GM23338 (cell line): ENCODE results near the gene PJA2. TPM values are rescaled to one million over a fixed set of nuclear protein-coding genes. Genes with fewer than 3 reads are reported as not detected.

Experiments
- ATAC-seq: fragments of 200-7000 bp; cut with Tn5 transposase; 3 replicates; pipeline ENCODE4 v1.9.1; 2020
- DNase-seq: peaks from one replicate; pipeline ENCODE4 v3.0.0-alpha.2; 2015; ENCODE audit warnings: low spot score
- H2AFZ ChIP-seq: fragments of 200-600 bp; sonication (generic); 2 replicates; pipeline ENCODE4 v1.8.0; 2016; ENCODE audit warnings: antibody characterized with exemption, mild to moderate bottlenecking, moderate library complexity
- H3F3A ChIP-seq: fragments of 200-600 bp; sonication (generic); replicated peaks from 2 replicates; pipeline ENCODE4 v1.8.0; 2017; ENCODE audit warnings: antibody characterized with exemption, mixed run types, low read depth
- H3K27ac ChIP-seq: fragments of 200-600 bp; sonication (generic); 2 replicates; pipeline ENCODE4 v1.6.1; 2016; ENCODE audit warnings: low read depth
- H3K27me3 ChIP-seq: fragments of 200-600 bp; sonication (generic); 2 replicates; pipeline ENCODE4 v1.8.0; 2016; ENCODE audit warnings: mild to moderate bottlenecking, mixed run types, moderate library complexity; ENCODE audit not compliant: insufficient read depth
- H3K36me3 ChIP-seq: fragments of 200-600 bp; sonication (generic); 2 replicates; pipeline ENCODE4 v1.8.0; 2016; ENCODE audit warnings: mild to moderate bottlenecking; ENCODE audit not compliant: insufficient read depth
- H3K4me1 ChIP-seq: fragments of 200-600 bp; sonication (generic); 2 replicates; pipeline ENCODE4 v1.8.0; 2016; ENCODE audit warnings: mild to moderate bottlenecking, moderate library complexity; ENCODE audit not compliant: insufficient read depth
- H3K4me2 ChIP-seq: fragments of 200-600 bp; sonication (generic); 2 replicates; pipeline ENCODE4 v1.7.1; 2017; ENCODE audit warnings: mixed run types
- H3K4me3 ChIP-seq: fragments of 200-600 bp; sonication (generic); 2 replicates; pipeline ENCODE4 v1.6.1; 2016; ENCODE audit warnings: mixed run types
- H3K79me2 ChIP-seq: fragments of 200-600 bp; sonication (generic); replicated peaks from 2 replicates; pipeline ENCODE4 v1.8.0; 2017; ENCODE audit warnings: mild to moderate bottlenecking; ENCODE audit not compliant: insufficient read depth
- H3K9me2 ChIP-seq: fragments of 200-600 bp; sonication (generic); 2 replicates; pipeline ENCODE4 v1.8.0; 2017; ENCODE audit not compliant: insufficient read depth
- H4K20me1 ChIP-seq: fragments of 200-600 bp; sonication (generic); replicated peaks from 2 replicates; pipeline ENCODE4 v1.8.0; 2017; ENCODE audit warnings: mild to moderate bottlenecking; ENCODE audit not compliant: insufficient read depth
- H3K27ac Mint-ChIP-seq: 2 replicates; pipeline ENCODE4 v1.8.0; 2020; ENCODE audit warnings: inconsistent platforms, mild to moderate bottlenecking, moderate library complexity, mixed read lengths
- H3K27me3 Mint-ChIP-seq: 3 replicates; pipeline ENCODE4 v1.8.0; 2022; ENCODE audit warnings: low read depth, mild to moderate bottlenecking, moderate library complexity, mixed read lengths, inconsistent platforms; ENCODE audit not compliant: insufficient read depth, poor library complexity
- H3K36me3 Mint-ChIP-seq: 3 replicates; pipeline ENCODE4 v1.8.0; 2021; ENCODE audit warnings: low read depth, mild to moderate bottlenecking, inconsistent platforms, moderate library complexity, mixed read lengths
- H3K4me1 Mint-ChIP-seq: 3 replicates; pipeline ENCODE4 v1.8.0; 2020; ENCODE audit warnings: mild to moderate bottlenecking, inconsistent platforms, mixed read lengths
- H3K4me3 Mint-ChIP-seq: 3 replicates; pipeline ENCODE4 v1.8.0; 2021; ENCODE audit warnings: moderate library complexity, mild to moderate bottlenecking, inconsistent platforms, mixed read lengths
- H3K9me3 Mint-ChIP-seq: 3 replicates; pipeline ENCODE4 v1.8.0; 2020; ENCODE audit warnings: moderate library complexity, mild to moderate bottlenecking, inconsistent platforms, mixed read lengths
- CREB1 ChIP-seq: fragments of 250-450 bp; sonication (Bioruptor Pico); IDR thresholded peaks from 2 replicates; pipeline ENCODE4 v1.5.0; 2020; ENCODE audit warnings: low read depth, mild to moderate bottlenecking, moderate library complexity
- EZH2 ChIP-seq: fragments of 200-600 bp; sonication (generic); IDR thresholded peaks from one replicate; pipeline ENCODE4 v1.8.0; 2017; ENCODE audit warnings: antibody characterized with exemption, mild to moderate bottlenecking, low read depth; ENCODE audit not compliant: unreplicated experiment
- EZH2phosphoT487 ChIP-seq: fragments of 200-600 bp; sonication (generic); IDR thresholded peaks from one replicate; pipeline ENCODE4 v1.8.1; 2018; ENCODE audit warnings: antibody characterized with exemption; ENCODE audit not compliant: unreplicated experiment
- JUNB ChIP-seq: IDR thresholded peaks from one replicate; pipeline ENCODE4 v1.6.1; 2016; ENCODE audit warnings: antibody characterized with exemption; ENCODE audit not compliant: unreplicated experiment
- NANOG ChIP-seq: IDR thresholded peaks from 2 replicates; pipeline ENCODE4 v1.6.1; 2016; ENCODE audit warnings: antibody characterized with exemption, borderline replicate concordance
- POLR2AphosphoS5 ChIP-seq: IDR thresholded peaks from 2 replicates; pipeline ENCODE4 v1.6.1; 2016; ENCODE audit warnings: antibody characterized with exemption, low read depth
- STAT1 ChIP-seq: IDR thresholded peaks from one replicate; pipeline ENCODE4 v1.6.1; 2016; ENCODE audit warnings: antibody characterized with exemption; ENCODE audit not compliant: unreplicated experiment
- ZNF114 ChIP-seq: fragments of 250-450 bp; sonication (Bioruptor Pico); IDR thresholded peaks from 2 replicates; pipeline ENCODE4 v1.5.0; 2020; ENCODE audit warnings: mild to moderate bottlenecking, moderate library complexity
- ZNF331 ChIP-seq: fragments of 250-450 bp; sonication (Bioruptor Pico); IDR thresholded peaks from 2 replicates; pipeline ENCODE4 v1.5.0; 2020; ENCODE audit warnings: low read depth, mild to moderate bottlenecking, moderate library complexity
- polyA plus RNA-seq: library from polyadenylated mRNA; unstranded; fragments of >200 nt; fragmentation: Nextera tagmentation; extraction: Ambion mirVana; gene quantifications from 2 replicates; pipeline ENCODE4 v1.2.1, GENCODE V29; 2016
- total RNA-seq: library from RNA; depleted of rRNA; stranded (reverse); fragments of >200 nt; shearing (Covaris generic); gene quantifications from 2 replicates; pipeline ENCODE4 v1.2.3, GENCODE V29; 2014
- TF ChIP-seq, protein P1 (sequence below), 2 experiments: fragments of 200-600 bp in 1 of 2; sonication (generic) in 1 of 2; conservative IDR thresholded peaks; 2 replicates each; pipeline versions ENCODE4 v1.5.1 to v1.6.1; 2016 to 2017; ENCODE audit warnings: antibody characterized with exemption in 2 of 2, low read depth in 2 of 2, mild to moderate bottlenecking in 2 of 2, moderate library complexity in 1 of 2
- TF ChIP-seq, protein P2 (sequence below): IDR thresholded peaks from one replicate; pipeline ENCODE4 v1.6.1; 2018; ENCODE audit warnings: antibody characterized with exemption; ENCODE audit not compliant: unreplicated experiment
- TF ChIP-seq, protein P3 (sequence below): IDR thresholded peaks from 2 replicates; pipeline ENCODE4 v1.6.1; 2016; ENCODE audit warnings: antibody characterized with exemption
- TF ChIP-seq, protein P4 (sequence below): fragments of 250-450 bp; sonication (Bioruptor Pico); IDR thresholded peaks from 2 replicates; pipeline ENCODE4 v1.5.0; 2020; ENCODE audit warnings: mild to moderate bottlenecking, moderate library complexity

The PJA2 gene
- total and polyA plus RNA-seq, 2 experiments from 2014 or later = 31.5 to 65.3 TPM

DNA sequence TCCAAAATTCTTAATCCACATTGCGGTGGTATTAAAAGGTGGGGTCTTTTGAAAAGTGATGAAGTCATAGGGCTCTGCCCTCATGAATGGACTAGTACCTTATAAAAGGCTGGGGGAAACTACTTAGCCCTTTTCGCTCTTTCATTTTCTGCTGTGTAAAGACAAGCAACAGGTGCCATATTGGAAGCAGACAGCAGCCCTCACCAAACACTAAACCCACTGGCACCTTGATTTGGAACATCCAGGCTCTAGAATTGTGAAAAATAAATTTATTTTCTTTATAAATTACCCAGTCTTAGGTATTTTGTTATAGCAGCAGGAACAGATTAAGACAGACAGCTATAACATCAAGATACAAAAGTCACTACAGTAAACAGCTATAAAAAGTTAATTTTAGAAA, 12.8 kb downstream of the PJA2 start:
- H3K27me3 ChIP-seq = no peaks in the 10 kb centered on the region
- no peaks in the 10 kb centered on the region for H3K9me2 ChIP-seq
- Mint-ChIP-seq H3K4me1 (peaks cover 6% of the 10 kb centered on the region), H3K27me3 (peaks cover 1% of the 10 kb centered on the region), H3K36me3 (no peaks in the 10 kb centered on the region; the same call in 2 of the 3 replicates), H3K27ac (no peak overlapping the region), H3K9me3 (no peaks in the 10 kb centered on the region), H3K4me3 (no peak overlapping the region)
- no peak for ATAC-seq
- TF ChIP-seq EZH2 = no peak
- no peak for TF ChIP-seq JUNB
- no peak for TF ChIP-seq NANOG
- TF ChIP-seq, protein P1, sequence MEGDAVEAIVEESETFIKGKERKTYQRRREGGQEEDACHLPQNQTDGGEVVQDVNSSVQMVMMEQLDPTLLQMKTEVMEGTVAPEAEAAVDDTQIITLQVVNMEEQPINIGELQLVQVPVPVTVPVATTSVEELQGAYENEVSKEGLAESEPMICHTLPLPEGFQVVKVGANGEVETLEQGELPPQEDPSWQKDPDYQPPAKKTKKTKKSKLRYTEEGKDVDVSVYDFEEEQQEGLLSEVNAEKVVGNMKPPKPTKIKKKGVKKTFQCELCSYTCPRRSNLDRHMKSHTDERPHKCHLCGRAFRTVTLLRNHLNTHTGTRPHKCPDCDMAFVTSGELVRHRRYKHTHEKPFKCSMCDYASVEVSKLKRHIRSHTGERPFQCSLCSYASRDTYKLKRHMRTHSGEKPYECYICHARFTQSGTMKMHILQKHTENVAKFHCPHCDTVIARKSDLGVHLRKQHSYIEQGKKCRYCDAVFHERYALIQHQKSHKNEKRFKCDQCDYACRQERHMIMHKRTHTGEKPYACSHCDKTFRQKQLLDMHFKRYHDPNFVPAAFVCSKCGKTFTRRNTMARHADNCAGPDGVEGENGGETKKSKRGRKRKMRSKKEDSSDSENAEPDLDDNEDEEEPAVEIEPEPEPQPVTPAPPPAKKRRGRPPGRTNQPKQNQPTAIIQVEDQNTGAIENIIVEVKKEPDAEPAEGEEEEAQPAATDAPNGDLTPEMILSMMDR (conservative IDR thresholded peaks at IDR 0.05; ENCODE audit: low read depth in 2 of 2) = no peak
- TF ChIP-seq EZH2phosphoT487 = no peak
- no peak for TF ChIP-seq STAT1
- TF ChIP-seq ZNF331 (CRISPR knock-in tag) = no peak
- no peak for TF ChIP-seq ZNF114 (CRISPR knock-in tag)
- TF ChIP-seq, protein P2, sequence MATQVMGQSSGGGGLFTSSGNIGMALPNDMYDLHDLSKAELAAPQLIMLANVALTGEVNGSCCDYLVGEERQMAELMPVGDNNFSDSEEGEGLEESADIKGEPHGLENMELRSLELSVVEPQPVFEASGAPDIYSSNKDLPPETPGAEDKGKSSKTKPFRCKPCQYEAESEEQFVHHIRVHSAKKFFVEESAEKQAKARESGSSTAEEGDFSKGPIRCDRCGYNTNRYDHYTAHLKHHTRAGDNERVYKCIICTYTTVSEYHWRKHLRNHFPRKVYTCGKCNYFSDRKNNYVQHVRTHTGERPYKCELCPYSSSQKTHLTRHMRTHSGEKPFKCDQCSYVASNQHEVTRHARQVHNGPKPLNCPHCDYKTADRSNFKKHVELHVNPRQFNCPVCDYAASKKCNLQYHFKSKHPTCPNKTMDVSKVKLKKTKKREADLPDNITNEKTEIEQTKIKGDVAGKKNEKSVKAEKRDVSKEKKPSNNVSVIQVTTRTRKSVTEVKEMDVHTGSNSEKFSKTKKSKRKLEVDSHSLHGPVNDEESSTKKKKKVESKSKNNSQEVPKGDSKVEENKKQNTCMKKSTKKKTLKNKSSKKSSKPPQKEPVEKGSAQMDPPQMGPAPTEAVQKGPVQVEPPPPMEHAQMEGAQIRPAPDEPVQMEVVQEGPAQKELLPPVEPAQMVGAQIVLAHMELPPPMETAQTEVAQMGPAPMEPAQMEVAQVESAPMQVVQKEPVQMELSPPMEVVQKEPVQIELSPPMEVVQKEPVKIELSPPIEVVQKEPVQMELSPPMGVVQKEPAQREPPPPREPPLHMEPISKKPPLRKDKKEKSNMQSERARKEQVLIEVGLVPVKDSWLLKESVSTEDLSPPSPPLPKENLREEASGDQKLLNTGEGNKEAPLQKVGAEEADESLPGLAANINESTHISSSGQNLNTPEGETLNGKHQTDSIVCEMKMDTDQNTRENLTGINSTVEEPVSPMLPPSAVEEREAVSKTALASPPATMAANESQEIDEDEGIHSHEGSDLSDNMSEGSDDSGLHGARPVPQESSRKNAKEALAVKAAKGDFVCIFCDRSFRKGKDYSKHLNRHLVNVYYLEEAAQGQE = no peak
- no peak for TF ChIP-seq POLR2AphosphoS5
- TF ChIP-seq, protein P3, sequence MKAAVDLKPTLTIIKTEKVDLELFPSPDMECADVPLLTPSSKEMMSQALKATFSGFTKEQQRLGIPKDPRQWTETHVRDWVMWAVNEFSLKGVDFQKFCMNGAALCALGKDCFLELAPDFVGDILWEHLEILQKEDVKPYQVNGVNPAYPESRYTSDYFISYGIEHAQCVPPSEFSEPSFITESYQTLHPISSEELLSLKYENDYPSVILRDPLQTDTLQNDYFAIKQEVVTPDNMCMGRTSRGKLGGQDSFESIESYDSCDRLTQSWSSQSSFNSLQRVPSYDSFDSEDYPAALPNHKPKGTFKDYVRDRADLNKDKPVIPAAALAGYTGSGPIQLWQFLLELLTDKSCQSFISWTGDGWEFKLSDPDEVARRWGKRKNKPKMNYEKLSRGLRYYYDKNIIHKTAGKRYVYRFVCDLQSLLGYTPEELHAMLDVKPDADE = no peak
- TF ChIP-seq, protein P4, sequence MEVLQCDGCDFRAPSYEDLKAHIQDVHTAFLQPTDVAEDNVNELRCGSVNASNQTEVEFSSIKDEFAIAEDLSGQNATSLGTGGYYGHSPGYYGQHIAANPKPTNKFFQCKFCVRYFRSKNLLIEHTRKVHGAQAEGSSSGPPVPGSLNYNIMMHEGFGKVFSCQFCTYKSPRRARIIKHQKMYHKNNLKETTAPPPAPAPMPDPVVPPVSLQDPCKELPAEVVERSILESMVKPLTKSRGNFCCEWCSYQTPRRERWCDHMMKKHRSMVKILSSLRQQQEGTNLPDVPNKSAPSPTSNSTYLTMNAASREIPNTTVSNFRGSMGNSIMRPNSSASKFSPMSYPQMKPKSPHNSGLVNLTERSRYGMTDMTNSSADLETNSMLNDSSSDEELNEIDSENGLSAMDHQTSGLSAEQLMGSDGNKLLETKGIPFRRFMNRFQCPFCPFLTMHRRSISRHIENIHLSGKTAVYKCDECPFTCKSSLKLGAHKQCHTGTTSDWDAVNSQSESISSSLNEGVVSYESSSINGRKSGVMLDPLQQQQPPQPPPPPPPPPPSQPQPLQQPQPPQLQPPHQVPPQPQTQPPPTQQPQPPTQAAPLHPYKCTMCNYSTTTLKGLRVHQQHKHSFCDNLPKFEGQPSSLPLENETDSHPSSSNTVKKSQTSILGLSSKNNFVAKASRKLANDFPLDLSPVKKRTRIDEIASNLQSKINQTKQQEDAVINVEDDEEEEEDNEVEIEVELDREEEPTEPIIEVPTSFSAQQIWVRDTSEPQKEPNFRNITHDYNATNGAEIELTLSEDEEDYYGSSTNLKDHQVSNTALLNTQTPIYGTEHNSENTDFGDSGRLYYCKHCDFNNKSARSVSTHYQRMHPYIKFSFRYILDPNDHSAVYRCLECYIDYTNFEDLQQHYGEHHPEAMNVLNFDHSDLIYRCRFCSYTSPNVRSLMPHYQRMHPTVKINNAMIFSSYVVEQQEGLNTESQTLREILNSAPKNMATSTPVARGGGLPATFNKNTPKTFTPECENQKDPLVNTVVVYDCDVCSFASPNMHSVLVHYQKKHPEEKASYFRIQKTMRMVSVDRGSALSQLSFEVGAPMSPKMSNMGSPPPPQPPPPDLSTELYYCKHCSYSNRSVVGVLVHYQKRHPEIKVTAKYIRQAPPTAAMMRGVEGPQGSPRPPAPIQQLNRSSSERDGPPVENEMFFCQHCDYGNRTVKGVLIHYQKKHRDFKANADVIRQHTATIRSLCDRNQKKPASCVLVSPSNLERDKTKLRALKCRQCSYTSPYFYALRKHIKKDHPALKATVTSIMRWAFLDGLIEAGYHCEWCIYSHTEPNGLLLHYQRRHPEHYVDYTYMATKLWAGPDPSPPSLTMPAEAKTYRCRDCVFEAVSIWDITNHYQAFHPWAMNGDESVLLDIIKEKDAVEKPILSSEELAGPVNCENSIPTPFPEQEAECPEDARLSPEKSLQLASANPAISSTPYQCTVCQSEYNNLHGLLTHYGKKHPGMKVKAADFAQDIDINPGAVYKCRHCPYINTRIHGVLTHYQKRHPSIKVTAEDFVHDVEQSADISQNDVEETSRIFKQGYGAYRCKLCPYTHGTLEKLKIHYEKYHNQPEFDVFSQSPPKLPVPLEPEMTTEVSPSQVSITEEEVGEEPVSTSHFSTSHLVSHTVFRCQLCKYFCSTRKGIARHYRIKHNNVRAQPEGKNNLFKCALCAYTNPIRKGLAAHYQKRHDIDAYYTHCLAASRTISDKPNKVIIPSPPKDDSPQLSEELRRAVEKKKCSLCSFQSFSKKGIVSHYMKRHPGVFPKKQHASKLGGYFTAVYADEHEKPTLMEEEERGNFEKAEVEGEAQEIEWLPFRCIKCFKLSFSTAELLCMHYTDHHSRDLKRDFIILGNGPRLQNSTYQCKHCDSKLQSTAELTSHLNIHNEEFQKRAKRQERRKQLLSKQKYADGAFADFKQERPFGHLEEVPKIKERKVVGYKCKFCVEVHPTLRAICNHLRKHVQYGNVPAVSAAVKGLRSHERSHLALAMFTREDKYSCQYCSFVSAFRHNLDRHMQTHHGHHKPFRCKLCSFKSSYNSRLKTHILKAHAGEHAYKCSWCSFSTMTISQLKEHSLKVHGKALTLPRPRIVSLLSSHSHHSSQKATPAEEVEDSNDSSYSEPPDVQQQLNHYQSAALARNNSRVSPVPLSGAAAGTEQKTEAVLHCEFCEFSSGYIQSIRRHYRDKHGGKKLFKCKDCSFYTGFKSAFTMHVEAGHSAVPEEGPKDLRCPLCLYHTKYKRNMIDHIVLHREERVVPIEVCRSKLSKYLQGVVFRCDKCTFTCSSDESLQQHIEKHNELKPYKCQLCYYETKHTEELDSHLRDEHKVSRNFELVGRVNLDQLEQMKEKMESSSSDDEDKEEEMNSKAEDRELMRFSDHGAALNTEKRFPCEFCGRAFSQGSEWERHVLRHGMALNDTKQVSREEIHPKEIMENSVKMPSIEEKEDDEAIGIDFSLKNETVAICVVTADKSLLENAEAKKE (CRISPR knock-in tag) = no peak
- TF ChIP-seq CREB1 (CRISPR knock-in tag) = no peak
- no peaks in the 10 kb centered on the region for H3F3A ChIP-seq
- no peak overlapping the region for H3K27ac ChIP-seq
- H3K36me3 ChIP-seq = no peaks in the 10 kb centered on the region
- no peak for DNase-seq
- no peak overlapping the region for H2AFZ ChIP-seq
- no peak overlapping the region for H3K4me3 ChIP-seq
- H4K20me1 ChIP-seq = peaks cover 10% of the 10 kb centered on the region; the same call in 1 of the 2 replicates
- H3K4me1 ChIP-seq = no peaks in the 10 kb centered on the region
- peaks cover 99% of the 10 kb centered on the region for H3K79me2 ChIP-seq
- H3K4me2 ChIP-seq = no peak overlapping the region
